ENCODE data around the gene AVPI1. TPM values are rescaled to one million over a fixed set of nuclear protein-coding genes. Genes with fewer than 3 reads are reported as not detected.

The AVPI1 gene
- total and polyA plus RNA-seq, 8 donors: 3.7 to 9.1 (median 4.6) TPM

- ATAC-seq: no peak
- no peak for FAIRE-seq
- TF ChIP-seq, protein P1, sequence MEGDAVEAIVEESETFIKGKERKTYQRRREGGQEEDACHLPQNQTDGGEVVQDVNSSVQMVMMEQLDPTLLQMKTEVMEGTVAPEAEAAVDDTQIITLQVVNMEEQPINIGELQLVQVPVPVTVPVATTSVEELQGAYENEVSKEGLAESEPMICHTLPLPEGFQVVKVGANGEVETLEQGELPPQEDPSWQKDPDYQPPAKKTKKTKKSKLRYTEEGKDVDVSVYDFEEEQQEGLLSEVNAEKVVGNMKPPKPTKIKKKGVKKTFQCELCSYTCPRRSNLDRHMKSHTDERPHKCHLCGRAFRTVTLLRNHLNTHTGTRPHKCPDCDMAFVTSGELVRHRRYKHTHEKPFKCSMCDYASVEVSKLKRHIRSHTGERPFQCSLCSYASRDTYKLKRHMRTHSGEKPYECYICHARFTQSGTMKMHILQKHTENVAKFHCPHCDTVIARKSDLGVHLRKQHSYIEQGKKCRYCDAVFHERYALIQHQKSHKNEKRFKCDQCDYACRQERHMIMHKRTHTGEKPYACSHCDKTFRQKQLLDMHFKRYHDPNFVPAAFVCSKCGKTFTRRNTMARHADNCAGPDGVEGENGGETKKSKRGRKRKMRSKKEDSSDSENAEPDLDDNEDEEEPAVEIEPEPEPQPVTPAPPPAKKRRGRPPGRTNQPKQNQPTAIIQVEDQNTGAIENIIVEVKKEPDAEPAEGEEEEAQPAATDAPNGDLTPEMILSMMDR (IDR thresholded peaks at IDR 0.05): no peak
- H3K27ac ChIP-seq: no peak overlapping the region
- no peaks in the 10 kb centered on the region for H3K9me3 ChIP-seq
- intact Hi-C loops (cut with DNase I): loop anchor here in 2 of 3 donors (5.0 to 10.0 kb wide), 2 partner anchors 47 to 55 kb away; partner anchors contain the start of gene AVPI1 (in 1 of the 2)
- H3K27me3 ChIP-seq: no peaks in the 10 kb centered on the region
- peaks cover 0 to 4% (median 0%) of the 10 kb centered on the region in 3 donors for H3K4me1 ChIP-seq
- 58 to 59% methylated on average over 4 of the region's 4 CpGs for WGBS, 2 donors
- H3K4me3 ChIP-seq: no peak overlapping the region
- no peak for DNase-seq
- no peaks in the 10 kb centered on the region for H3K36me3 ChIP-seq
Measured at GRCh38 chr10:97732052-97732359, 45.0 kb upstream of the AVPI1 start.

DNA sequence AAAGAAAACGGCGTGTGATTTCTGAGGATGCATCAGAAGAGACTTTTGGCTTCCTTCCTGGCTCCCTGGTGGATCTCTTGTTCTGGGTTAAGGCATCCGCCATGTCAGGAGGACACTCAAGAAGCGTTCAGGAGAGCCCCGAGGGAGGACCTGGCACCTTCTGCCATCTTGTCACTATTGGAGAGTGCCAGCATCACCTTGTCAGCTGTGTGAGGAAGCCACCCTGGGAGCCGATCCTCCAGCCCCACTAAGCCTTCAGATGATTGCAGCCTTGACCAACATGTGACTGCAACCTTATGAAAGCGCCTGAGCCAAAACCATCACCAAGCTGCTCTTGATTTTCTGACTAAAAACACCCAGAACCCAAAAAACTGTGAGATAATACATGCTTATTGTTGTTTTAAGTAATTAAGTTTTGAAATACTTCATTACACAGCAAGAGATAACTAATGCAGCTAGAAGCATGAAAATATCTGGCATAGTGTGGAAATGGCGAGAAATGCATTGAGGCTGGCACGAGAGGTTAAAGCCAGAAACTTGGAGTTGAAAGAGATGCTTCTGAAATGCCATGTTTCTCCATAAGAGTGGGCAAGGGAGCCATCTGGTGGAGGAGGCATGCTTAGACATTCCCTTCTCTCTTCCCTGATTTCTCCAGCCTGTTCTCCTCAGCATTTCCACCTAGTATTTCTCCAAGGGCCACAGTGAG lies 44.5 kb upstream of the AVPI1 start:
- 44 to 51% methylated on average over 9 of the region's 9 CpGs for WGBS, 2 donors
- ATAC-seq (peak; percentile 81 to 91 (median 90)), FAIRE-seq (no peak), DNase-seq (peak in 5 of 6 donors; percentile 13 to 79 (median 51))
- Histone ChIP-seq H3K27ac (no peak overlapping the region), H3K36me3 (no peaks in the 10 kb centered on the region), H3K4me3 (no peak overlapping the region), H3K4me1 (peaks cover 0 to 2% (median 0%) of the 10 kb centered on the region in 3 donors), H3K9me3 (no peaks in the 10 kb centered on the region), H3K27me3 (no peaks in the 10 kb centered on the region)
- TF ChIP-seq, protein P1 (IDR thresholded peaks at IDR 0.05): peak; percentile 49 to 72 (median 68)
- intact Hi-C loops (cut with DNase I): loop anchor here in 2 of 3 donors (5.0 to 10.0 kb wide), 2 partner anchors 47 to 54 kb away; partner anchors contain the start of gene AVPI1 (in 1 of the 2)

GRCh38 chr10:97729014-97729413 lies 42.0 kb upstream of the AVPI1 start:
- Histone ChIP-seq H3K27me3 (no peaks in the 10 kb centered on the region), H3K9me3 (no peaks in the 10 kb centered on the region), H3K4me1 (no peaks in the 10 kb centered on the region), H3K27ac (no peak overlapping the region), H3K4me3 (no peak overlapping the region), H3K36me3 (no peaks in the 10 kb centered on the region)
- WGBS, 2 donors: 80 to 89% methylated on average over 5 of the region's 5 CpGs
- TF ChIP-seq, protein P1 (IDR thresholded peaks at IDR 0.05): no peak
- intact Hi-C loops (cut with DNase I): loop anchor here in 1 of 3 donors (10.0 kb wide), 1 partner anchor 154 kb away; the partner anchor contains the start of gene ANKRD2
- no peak for DNase-seq
- ATAC-seq: no peak
- no peak for FAIRE-seq

DNA sequence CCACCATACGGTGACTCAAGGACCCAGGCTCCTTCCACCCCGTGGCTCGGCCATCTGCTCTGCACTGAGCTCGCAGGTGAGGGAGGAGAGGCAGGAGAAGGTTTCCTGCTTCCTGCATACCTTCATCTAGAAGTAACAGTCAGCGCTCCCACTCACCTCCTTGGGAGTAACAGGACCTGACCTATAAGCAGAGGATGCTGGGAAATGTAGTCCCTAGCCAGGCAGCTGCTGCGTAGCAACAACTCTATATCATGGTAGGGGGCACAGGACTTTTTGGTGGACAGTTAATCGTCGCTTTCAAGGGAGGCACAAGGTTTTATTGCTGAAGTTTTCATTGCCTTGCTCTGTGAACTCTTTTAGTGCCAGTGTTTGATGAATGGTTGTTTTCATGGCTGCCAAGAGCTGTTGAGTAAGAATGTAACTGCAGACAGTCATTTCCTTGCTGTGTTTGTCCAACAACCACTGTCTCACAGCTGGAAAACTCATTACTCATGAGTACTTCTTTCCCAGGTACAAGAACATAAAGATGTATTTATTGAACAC lies 39.7 kb upstream of the AVPI1 start:
- TF ChIP-seq, protein P1 (IDR thresholded peaks at IDR 0.05): no peak
- no peaks in the 10 kb centered on the region for H3K36me3 ChIP-seq
- peak overlapping the region in 2 of 4 donors; percentile 48 to 52 for H3K27ac ChIP-seq
- FAIRE-seq (peak; percentile 78), DNase-seq (no peak), ATAC-seq (peak in 3 of 4 donors; percentile 54 to 69 (median 64))
- H3K27me3 ChIP-seq: no peaks in the 10 kb centered on the region
- H3K9me3 ChIP-seq: no peaks in the 10 kb centered on the region
- no peak overlapping the region for H3K4me3 ChIP-seq
- intact Hi-C loops (cut with DNase I): loop anchor here in 1 of 3 donors (10.0 kb wide), 1 partner anchor 152 kb away; the partner anchor contains the start of gene ANKRD2
- H3K4me1 ChIP-seq: no peaks in the 10 kb centered on the region
- WGBS, 2 donors: 32% methylated on average over 8 of the region's 8 CpGs

Measured in pancreas (tissue), 10 donors.